ENCODE measurements around the gene RBPJ.

GRCh38 chr4:26466578-26467270, 145.9 kb downstream of the RBPJ start:
- TF ChIP-seq, protein P1, sequence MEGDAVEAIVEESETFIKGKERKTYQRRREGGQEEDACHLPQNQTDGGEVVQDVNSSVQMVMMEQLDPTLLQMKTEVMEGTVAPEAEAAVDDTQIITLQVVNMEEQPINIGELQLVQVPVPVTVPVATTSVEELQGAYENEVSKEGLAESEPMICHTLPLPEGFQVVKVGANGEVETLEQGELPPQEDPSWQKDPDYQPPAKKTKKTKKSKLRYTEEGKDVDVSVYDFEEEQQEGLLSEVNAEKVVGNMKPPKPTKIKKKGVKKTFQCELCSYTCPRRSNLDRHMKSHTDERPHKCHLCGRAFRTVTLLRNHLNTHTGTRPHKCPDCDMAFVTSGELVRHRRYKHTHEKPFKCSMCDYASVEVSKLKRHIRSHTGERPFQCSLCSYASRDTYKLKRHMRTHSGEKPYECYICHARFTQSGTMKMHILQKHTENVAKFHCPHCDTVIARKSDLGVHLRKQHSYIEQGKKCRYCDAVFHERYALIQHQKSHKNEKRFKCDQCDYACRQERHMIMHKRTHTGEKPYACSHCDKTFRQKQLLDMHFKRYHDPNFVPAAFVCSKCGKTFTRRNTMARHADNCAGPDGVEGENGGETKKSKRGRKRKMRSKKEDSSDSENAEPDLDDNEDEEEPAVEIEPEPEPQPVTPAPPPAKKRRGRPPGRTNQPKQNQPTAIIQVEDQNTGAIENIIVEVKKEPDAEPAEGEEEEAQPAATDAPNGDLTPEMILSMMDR (IDR thresholded peaks at IDR 0.05): no peak
- TF ChIP-seq POLR2A (IDR thresholded peaks at IDR 0.05): no peak
